ENCODE results near the gene MEGF10.

MEGF10 gene

GRCh38 chr5:127385936-127386335, 95.3 kb downstream of the MEGF10 start:
- TF ChIP-seq POU6F1 (CRISPR knock-in tag; IDR thresholded peaks at IDR 0.05; ENCODE audit: borderline replicate concordance, low read depth) (no peak), PPARA (CRISPR knock-in tag; IDR thresholded peaks at IDR 0.05; ENCODE audit: borderline replicate concordance) (no peak), TOX (CRISPR knock-in tag; IDR thresholded peaks at IDR 0.05; ENCODE audit: borderline replicate concordance) (no peak), SNAI2 (CRISPR knock-in tag; IDR thresholded peaks at IDR 0.05) (no peak), TCF4 (CRISPR knock-in tag; IDR thresholded peaks at IDR 0.05; ENCODE audit: borderline replicate concordance) (no peak), ESRRG (CRISPR knock-in tag; IDR thresholded peaks at IDR 0.05) (no peak), OSR1 (CRISPR knock-in tag; IDR thresholded peaks at IDR 0.05) (no peak), ZNF8 (CRISPR knock-in tag; IDR thresholded peaks at IDR 0.05) (no peak), ZFP30 (CRISPR knock-in tag; IDR thresholded peaks at IDR 0.05) (no peak), RARB (CRISPR knock-in tag; IDR thresholded peaks at IDR 0.05) (no peak), CREB5 (CRISPR knock-in tag; IDR thresholded peaks at IDR 0.05; ENCODE audit: low read depth) (no peak), ARNTL (CRISPR knock-in tag; IDR thresholded peaks at IDR 0.05; ENCODE audit: borderline replicate concordance, low read depth) (no peak), BACH2 (CRISPR knock-in tag; IDR thresholded peaks at IDR 0.05; ENCODE audit: borderline replicate concordance) (no peak), ZFP3 (CRISPR knock-in tag; IDR thresholded peaks at IDR 0.05) (no peak), ZNF565 (CRISPR knock-in tag; conservative IDR thresholded peaks at IDR 0.05; ENCODE audit: low read depth) (no peak), CSRNP3 (CRISPR knock-in tag; IDR thresholded peaks at IDR 0.05) (no peak), CSDC2 (CRISPR knock-in tag; IDR thresholded peaks at IDR 0.05) (no peak), PATZ1 (CRISPR knock-in tag; IDR thresholded peaks at IDR 0.05; ENCODE audit: borderline replicate concordance) (no peak)
- ATAC-seq = no peak

- TF ChIP-seq TSHZ2 (CRISPR knock-in tag; IDR thresholded peaks at IDR 0.05) = no peak
- TF ChIP-seq CREB5 (CRISPR knock-in tag; IDR thresholded peaks at IDR 0.05; ENCODE audit: low read depth) = no peak
- TF ChIP-seq TOX (CRISPR knock-in tag; IDR thresholded peaks at IDR 0.05; ENCODE audit: borderline replicate concordance) = no peak
- no peak for TF ChIP-seq PATZ1 (CRISPR knock-in tag; IDR thresholded peaks at IDR 0.05; ENCODE audit: borderline replicate concordance)
- TF ChIP-seq ISL1 (CRISPR knock-in tag; IDR thresholded peaks at IDR 0.05) = no peak
- no peak for TF ChIP-seq ZNF565 (CRISPR knock-in tag; conservative IDR thresholded peaks at IDR 0.05; ENCODE audit: low read depth)
- no peak for TF ChIP-seq OSR1 (CRISPR knock-in tag; IDR thresholded peaks at IDR 0.05)
- TF ChIP-seq BACH2 (CRISPR knock-in tag; IDR thresholded peaks at IDR 0.05; ENCODE audit: borderline replicate concordance) = no peak
These were observed 96.0 kb downstream of the MEGF10 start for GRCh38 chr5:127386557-127386956.

More at GRCh38 chr5:127386557-127386956, 96.0 kb downstream of the MEGF10 start:
- ATAC-seq = no peak

All from SK-N-SH treated with all-trans-retinoic acid at 6 μM for 48 hours (cell line).